AG04449 (cell line): ENCODE measurements around the gene ALK.

ENCODE experiments used
- CTCF ChIA-PET: fragments of 350-600 bp; formaldehyde crosslinking; extraction: SDS; loops from one replicate; lab custom pipeline; 2021; ENCODE audit warnings: antibody characterized with exemption; lab: Yijun Ruan, JAX
- POLR2A ChIA-PET: fragments of 400-600, 350-600 bp; formaldehyde crosslinking; extraction: SDS; loops from one replicate; lab custom pipeline; 2020; ENCODE audit warnings: antibody characterized with exemption, inconsistent platforms; lab: Yijun Ruan, JAX
- DNase-seq: peaks from one replicate; pipeline ENCODE4 v3.0.0-alpha.2; 2010; ENCODE audit warnings: low read depth, low spot score
- H3K4me3 ChIP-seq: 2 replicates; pipeline ENCODE4 v1.5.1; 2011; ENCODE audit warnings: low read depth, mild to moderate bottlenecking, control low read depth, low read length
- CTCF ChIP-seq: IDR thresholded peaks from one replicate; pipeline ENCODE4 v1.5.1; 2011; ENCODE audit warnings: mild to moderate bottlenecking, moderate library complexity, low read length, control low read depth, inconsistent platforms; ENCODE audit not compliant: insufficient read depth; ENCODE audit errors: missing control alignments

Gene ALK

GRCh38 chr2:29881089-29881730, 40.2 kb downstream of the ALK start:
- no peak for TF ChIP-seq CTCF
- H3K4me3 ChIP-seq: no peak overlapping the region
- CTCF ChIA-PET: no interaction called here
- POLR2A ChIA-PET: no interaction called here
- no peak for DNase-seq

GRCh38 chr2:29880084-29880483, 41.3 kb downstream of the ALK start:
- ChIA-PET POLR2A (no interaction called here), CTCF (no interaction called here)
- TF ChIP-seq CTCF: no peak
- DNase-seq: no peak
- no peak overlapping the region for H3K4me3 ChIP-seq

GRCh38 chr2:29879456-29879855, 41.9 kb downstream of the ALK start:
- H3K4me3 ChIP-seq: no peak overlapping the region
- no peak for DNase-seq
- CTCF ChIA-PET: no interaction called here
- TF ChIP-seq CTCF: no peak
- POLR2A ChIA-PET: no interaction called here

GRCh38 chr2:29878898-29879297, 42.5 kb downstream of the ALK start:
- no peak overlapping the region for H3K4me3 ChIP-seq
- no peak for TF ChIP-seq CTCF
- ChIA-PET POLR2A (no interaction called here), CTCF (no interaction called here)
- DNase-seq: no peak

- no peak overlapping the region for H3K4me3 ChIP-seq
- ChIA-PET CTCF (no interaction called here), POLR2A (no interaction called here)
- TF ChIP-seq CTCF: no peak
- no peak for DNase-seq
These were observed 45.0 kb downstream of the ALK start for GRCh38 chr2:29876374-29876773.

GRCh38 chr2:29874745-29875144, 46.6 kb downstream of the ALK start:
- POLR2A ChIA-PET: no interaction called here
- CTCF ChIA-PET: no interaction called here
- TF ChIP-seq CTCF: no peak
- no peak for DNase-seq
- no peak overlapping the region for H3K4me3 ChIP-seq
